Gastrocnemius medialis (tissue), 4 donors: ENCODE data around the gene ADGRE1. TPM values are rescaled to one million over a fixed set of nuclear protein-coding genes. Genes with fewer than 3 reads are reported as not detected.

Experiments used
- ATAC-seq, 2 donors: fragments of 150-250 bp; one replicate each; pipeline ENCODE4 v1.9.1; 2016
- DNase-seq, 2 donors: peaks; one replicate each; pipeline ENCODE4 v3.0.0-alpha.2; 2019
- H3K27ac ChIP-seq, 4 donors: fragments of 200-600 bp; sonication (generic); 1 replicate in 1 of 4; 2 replicates in 3 of 4; pipeline ENCODE4 v1.5.1; 2016 to 2018; ENCODE audit warnings: mild to moderate bottlenecking in 2 of 4, moderate library complexity in 1 of 4
- H3K27me3 ChIP-seq, 3 donors: fragments of 200-600 bp; sonication (generic) in 2 of 3; 1 replicate in 1 of 3; 2 replicates in 2 of 3; pipeline versions ENCODE4 v1.5.1 to v1.6.0; 2016 to 2019; ENCODE audit warnings: mild to moderate bottlenecking in 1 of 3, moderate library complexity in 1 of 3
- H3K36me3 ChIP-seq, 2 donors: fragments of 200-600 bp; sonication (generic) in 1 of 2; one replicate each; pipeline ENCODE4 v1.5.1; 2017 to 2018
- H3K4me1 ChIP-seq, 2 donors: fragments of 200-600 bp; sonication (generic) in 1 of 2; one replicate each; pipeline ENCODE4 v1.5.1; 2016 to 2017; ENCODE audit warnings: mild to moderate bottlenecking in 2 of 2
- H3K4me3 ChIP-seq, 4 donors: fragments of 200-600 bp; sonication (generic) in 3 of 4; 1 replicate in 1 of 4; 2 replicates in 3 of 4; pipeline ENCODE4 v1.5.1; 2016 to 2019; ENCODE audit warnings: mild to moderate bottlenecking in 2 of 4
- H3K9me3 ChIP-seq, 3 donors: fragments of 200-600 bp; sonication (generic) in 2 of 3; 1 replicate in 1 of 3; 2 replicates in 2 of 3; pipeline ENCODE4 v1.5.1; 2016 to 2019
- CTCF ChIP-seq, 5 experiments: fragments of 450-650 bp in 3 of 5; fragments of 200-600 bp in 2 of 5; sonication (generic) in 2 of 5; IDR thresholded peaks in 4 of 5; conservative IDR thresholded peaks in 1 of 5; 1 replicate in 4 of 5; 2 replicates in 1 of 5; pipeline ENCODE4 v1.5.1; 2016 to 2019; ENCODE audit warnings: antibody characterized with exemption in 5 of 5, mild to moderate bottlenecking in 3 of 5, moderate library complexity in 3 of 5
- POLR2A ChIP-seq, 2 donors: fragments of 450-650 bp; IDR thresholded peaks; one replicate each; pipeline ENCODE4 v1.6.1; 2017; ENCODE audit warnings: antibody characterized with exemption in 2 of 2, mild to moderate bottlenecking in 2 of 2, moderate library complexity in 2 of 2
- in situ Hi-C, 4 donors: fragments of 200-750 bp; cut with MboI; loops; one replicate each; pipeline versions ENCODE4 v1.15.0 to v1.8.0; 2017; ENCODE audit warnings: low sequenced_read_pairs in 4 of 4
- intact Hi-C: fragments of 100-400 bp; cut with DNase I; formaldehyde crosslinking; loops from one replicate; pipeline ENCODE4 v1.15.1; 2023; ENCODE audit warnings: low total_unique reads
- total RNA-seq, 4 donors: library from RNA; depleted of rRNA; stranded (reverse); fragments of >200 nt; gene quantifications; one replicate each; pipeline versions ENCODE4 v1.1.0 to v1.2.3, GENCODE V29; 2016

The ADGRE1 gene
- total RNA-seq, 4 donors from 2014 or later, result 0.13 to 0.33 TPM; not detected in 2

DNA sequence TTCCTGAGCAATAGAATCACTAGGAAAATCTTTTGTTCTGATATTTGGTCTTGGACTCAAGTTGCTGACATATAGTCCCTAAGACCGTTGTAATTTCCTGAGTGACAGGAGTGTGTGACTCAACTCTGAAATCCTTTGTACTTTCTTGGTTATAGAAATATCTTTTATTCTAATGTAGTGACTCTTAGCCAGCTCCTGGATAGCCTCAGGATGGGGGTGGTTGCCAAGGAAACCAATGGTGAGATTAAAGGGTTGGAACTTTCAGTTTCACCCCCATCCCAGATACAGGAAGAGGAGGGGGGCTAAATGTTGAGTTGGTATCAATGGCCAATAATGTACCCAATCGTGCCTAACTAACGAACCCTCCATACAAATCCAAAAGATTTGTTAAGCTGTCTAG lies 92.0 kb downstream of the ADGRE1 start:
- H3K27ac ChIP-seq, result no peak overlapping the region
- no peak for TF ChIP-seq POLR2A (IDR thresholded peaks at IDR 0.05)
- TF ChIP-seq CTCF (IDR thresholded peaks at IDR 0.05 in 4 of 5, conservative IDR thresholded peaks at IDR 0.05 in 1 of 5), result no peak
- DNase-seq (no peak), ATAC-seq (no peak)
- in situ Hi-C loops (no loop called here), intact Hi-C loops (no loop called here)
- no peaks in the 10 kb centered on the region for H3K27me3 ChIP-seq
- H3K4me3 ChIP-seq, result no peak overlapping the region
- no peaks in the 10 kb centered on the region for H3K36me3 ChIP-seq
- H3K4me1 ChIP-seq, result no peaks in the 10 kb centered on the region
- H3K9me3 ChIP-seq, result peaks cover 0 to 4% (median 3%) of the 10 kb centered on the region in 3 donors

- Histone ChIP-seq H3K27me3 (no peaks in the 10 kb centered on the region), H3K27ac (no peak overlapping the region), H3K9me3 (peaks cover 0 to 13% (median 0%) of the 10 kb centered on the region in 3 donors), H3K4me1 (no peaks in the 10 kb centered on the region), H3K36me3 (no peaks in the 10 kb centered on the region), H3K4me3 (no peak overlapping the region)
- no peak for TF ChIP-seq POLR2A (IDR thresholded peaks at IDR 0.05)
- TF ChIP-seq CTCF (IDR thresholded peaks at IDR 0.05 in 4 of 5, conservative IDR thresholded peaks at IDR 0.05 in 1 of 5), result no peak
- in situ Hi-C loops, result no loop called here
- intact Hi-C loops, result no loop called here
- DNase-seq (no peak), ATAC-seq (no peak)
Measured at GRCh38 chr19:6983448-6983847, 96.1 kb downstream of the ADGRE1 start.

GRCh38 chr19:6987850-6988249 lies 100.5 kb downstream of the ADGRE1 start:
- no peaks in the 10 kb centered on the region for H3K36me3 ChIP-seq
- no peak overlapping the region for H3K27ac ChIP-seq
- H3K4me3 ChIP-seq, result no peak overlapping the region
- intact Hi-C loops (no loop called here), in situ Hi-C loops (no loop called here)
- ATAC-seq, result no peak
- no peaks in the 10 kb centered on the region for H3K27me3 ChIP-seq
- H3K4me1 ChIP-seq, result no peaks in the 10 kb centered on the region
- peaks cover 0 to 9% (median 0%) of the 10 kb centered on the region in 3 donors for H3K9me3 ChIP-seq
- TF ChIP-seq POLR2A (IDR thresholded peaks at IDR 0.05) (no peak), CTCF (IDR thresholded peaks at IDR 0.05 in 4 of 5, conservative IDR thresholded peaks at IDR 0.05 in 1 of 5) (no peak)
- DNase-seq, result no peak

- Histone ChIP-seq H3K27me3 (no peaks in the 10 kb centered on the region), H3K4me3 (no peak overlapping the region), H3K9me3 (peaks cover 0 to 9% (median 0%) of the 10 kb centered on the region in 3 donors), H3K36me3 (no peaks in the 10 kb centered on the region), H3K4me1 (no peaks in the 10 kb centered on the region), H3K27ac (no peak overlapping the region)
- intact Hi-C loops (no loop called here), in situ Hi-C loops (no loop called here)
- TF ChIP-seq CTCF (IDR thresholded peaks at IDR 0.05 in 4 of 5, conservative IDR thresholded peaks at IDR 0.05 in 1 of 5) (no peak), POLR2A (IDR thresholded peaks at IDR 0.05) (no peak)
- ATAC-seq, result no peak
- no peak for DNase-seq
Measured at GRCh38 chr19:6988257-6988656, 100.9 kb downstream of the ADGRE1 start.

Other genes with a start within 250 kb of the ADGRE1 start
- not detected for gene TNFSF14, start 217.4 kb upstream of the ADGRE1 start, total RNA-seq
- gene C3, start 166.9 kb upstream of the ADGRE1 start, total RNA-seq, result 100 to 1,000 TPM in 1 of 4 donors, 10 to 100 TPM in 3; 25.9 to 121 (median 70.6) TPM
- 10 to 100 TPM; 22.6 to 40.3 (median 32.3) TPM for gene GPR108, start 150.0 kb upstream of the ADGRE1 start, total RNA-seq
- 100 to 1,000 TPM; 130 to 237 (median 178) TPM for gene TRIP10, start 147.9 kb upstream of the ADGRE1 start, total RNA-seq
- gene SH2D3A, start 120.1 kb upstream of the ADGRE1 start, total RNA-seq, result not detected
- gene VAV1, start 114.9 kb upstream of the ADGRE1 start, total RNA-seq, result 1 to 10 TPM in 2 of 4 donors, under 1 TPM in 2; 0.63 to 1.8 (median 0.96) TPM
- gene MBD3L2B, start 133.9 kb downstream of the ADGRE1 start, total RNA-seq, result not detected
- gene MBD3L5, start 143.0 kb downstream of the ADGRE1 start, total RNA-seq, result not detected
- gene MBD3L4, start 152.6 kb downstream of the ADGRE1 start, total RNA-seq, result not detected
- not detected for gene MBD3L2, start 161.7 kb downstream of the ADGRE1 start, total RNA-seq
- gene MBD3L3, start 171.1 kb downstream of the ADGRE1 start, total RNA-seq, result not detected
- gene ZNF557, start 182.1 kb downstream of the ADGRE1 start, total RNA-seq, result 1 to 10 TPM; 3.9 to 5.3 (median 4.3) TPM